ENCODE data around the gene RPL10. TPM values are rescaled to one million over a fixed set of nuclear protein-coding genes. Genes with fewer than 3 reads are reported as not detected.

Gene RPL10
- total and polyA plus RNA-seq, 9 of the 15 experiments (the other 6 are each of a cell fraction or from before 2014, with no cell fraction given) = 3,774 to 7,600 (median 5,014) TPM

- Histone ChIP-seq H3K4me1 (replicated peaks in 1 of 2; ENCODE audit: control insufficient read depth in 2 of 2, insufficient read depth in 2 of 2, low read length in 2 of 2) (peaks cover 7 to 36% of the 10 kb centered on the region in 2 experiments; a peak in 4 of 5 replicates), H3K27ac (ENCODE audit: extremely low read depth, low read depth, low read length) (no peak overlapping the region), H3K36me3 (ENCODE audit: control insufficient read depth, insufficient read depth, low read length) (peaks cover 59% of the 10 kb centered on the region; the same call in 2 of the 3 replicates), H3K9ac (ENCODE audit: insufficient read depth in 1 of 2, low read depth in 2 of 2, low read length in 2 of 2) (no peak overlapping the region; a peak in 1 of 4 replicates), H3K4me3 (no peak overlapping the region), H3K9me1 (ENCODE audit: control insufficient read depth, insufficient read depth, low read length) (no peaks in the 10 kb centered on the region), H3K4me2 (ENCODE audit: insufficient read depth, low read length) (no peak overlapping the region), H3K27me3 (ENCODE audit: control insufficient read depth in 2 of 2, insufficient read depth in 2 of 2, low read length in 2 of 2) (no peaks in the 10 kb centered on the region), H3K9me3 (replicated peaks; ENCODE audit: control insufficient read depth, insufficient read depth, low read depth, low read length) (no peaks in the 10 kb centered on the region), H4K20me1 (replicated peaks; ENCODE audit: control insufficient read depth, insufficient read depth, low read length) (no peaks in the 10 kb centered on the region), H2AFZ (ENCODE audit: low read depth, low read length) (no peak overlapping the region), H3K79me2 (ENCODE audit: control insufficient read depth, insufficient read depth, low read length) (peaks cover 18% of the 10 kb centered on the region)
- in situ Hi-C loops (cut with MboI) = no loop called here
- WGBS (ENCODE audit: insufficient coverage, low coverage, missing lambda C conversion rate) = 100% methylated on average over 5 of the region's 14 CpGs
- CTCF ChIA-PET (ENCODE audit: low intra/inter-chr PET ratio) = no interaction called here
- DNase-seq (ENCODE audit: extremely low read depth in 1 of 4, low spot score in 3 of 4) = no peak
- TF ChIP-seq POLR2G (IDR thresholded peaks at IDR 0.05; ENCODE audit: low read depth, low read length) (no peak), ZNF408 (CRISPR knock-in tag; IDR thresholded peaks at IDR 0.05; ENCODE audit: low read depth) (no peak), FOXP1 (CRISPR knock-in tag; IDR thresholded peaks at IDR 0.05) (no peak), U2AF1 (optimal IDR thresholded peaks at IDR 0.05; ENCODE audit: low read depth, low read length) (no peak), HMG20A (CRISPR knock-in tag; conservative IDR thresholded peaks at IDR 0.05) (no peak), CHD1 (IDR thresholded peaks at IDR 0.05; ENCODE audit: low read length) (no peak), ARID2 (IDR thresholded peaks at IDR 0.05) (no peak), ZNF324 (CRISPR knock-in tag; IDR thresholded peaks at IDR 0.05) (no peak), PPARD (CRISPR knock-in tag; IDR thresholded peaks at IDR 0.05) (no peak)
- TF ChIP-seq, protein P1, sequence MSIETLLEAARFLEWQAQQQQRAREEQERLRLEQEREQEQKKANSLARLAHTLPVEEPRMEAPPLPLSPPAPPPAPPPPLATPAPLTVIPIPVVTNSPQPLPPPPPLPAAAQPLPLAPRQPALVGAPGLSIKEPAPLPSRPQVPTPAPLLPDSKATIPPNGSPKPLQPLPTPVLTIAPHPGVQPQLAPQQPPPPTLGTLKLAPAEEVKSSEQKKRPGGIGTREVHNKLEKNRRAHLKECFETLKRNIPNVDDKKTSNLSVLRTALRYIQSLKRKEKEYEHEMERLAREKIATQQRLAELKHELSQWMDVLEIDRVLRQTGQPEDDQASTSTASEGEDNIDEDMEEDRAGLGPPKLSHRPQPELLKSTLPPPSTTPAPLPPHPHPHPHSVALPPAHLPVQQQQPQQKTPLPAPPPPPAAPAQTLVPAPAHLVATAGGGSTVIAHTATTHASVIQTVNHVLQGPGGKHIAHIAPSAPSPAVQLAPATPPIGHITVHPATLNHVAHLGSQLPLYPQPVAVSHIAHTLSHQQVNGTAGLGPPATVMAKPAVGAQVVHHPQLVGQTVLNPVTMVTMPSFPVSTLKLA (conservative IDR thresholded peaks at IDR 0.05) = no peak
- TF ChIP-seq, protein P2, sequence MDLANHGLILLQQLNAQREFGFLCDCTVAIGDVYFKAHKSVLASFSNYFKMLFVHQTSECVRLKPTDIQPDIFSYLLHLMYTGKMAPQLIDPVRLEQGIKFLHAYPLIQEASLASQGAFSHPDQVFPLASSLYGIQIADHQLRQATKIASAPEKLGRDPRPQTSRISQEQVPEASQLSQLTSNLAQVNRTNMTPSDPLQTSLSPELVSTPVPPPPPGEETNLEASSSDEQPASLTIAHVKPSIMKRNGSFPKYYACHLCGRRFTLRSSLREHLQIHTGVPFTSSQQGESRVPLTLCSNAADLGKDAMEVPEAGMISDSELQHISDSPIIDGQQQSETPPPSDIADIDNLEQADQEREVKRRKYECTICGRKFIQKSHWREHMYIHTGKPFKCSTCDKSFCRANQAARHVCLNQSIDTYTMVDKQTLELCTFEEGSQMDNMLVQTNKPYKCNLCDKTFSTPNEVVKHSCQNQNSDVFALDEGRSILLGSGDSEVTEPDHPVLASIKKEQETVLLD (IDR thresholded peaks at IDR 0.05) = no peak
- TF ChIP-seq, protein P3, sequence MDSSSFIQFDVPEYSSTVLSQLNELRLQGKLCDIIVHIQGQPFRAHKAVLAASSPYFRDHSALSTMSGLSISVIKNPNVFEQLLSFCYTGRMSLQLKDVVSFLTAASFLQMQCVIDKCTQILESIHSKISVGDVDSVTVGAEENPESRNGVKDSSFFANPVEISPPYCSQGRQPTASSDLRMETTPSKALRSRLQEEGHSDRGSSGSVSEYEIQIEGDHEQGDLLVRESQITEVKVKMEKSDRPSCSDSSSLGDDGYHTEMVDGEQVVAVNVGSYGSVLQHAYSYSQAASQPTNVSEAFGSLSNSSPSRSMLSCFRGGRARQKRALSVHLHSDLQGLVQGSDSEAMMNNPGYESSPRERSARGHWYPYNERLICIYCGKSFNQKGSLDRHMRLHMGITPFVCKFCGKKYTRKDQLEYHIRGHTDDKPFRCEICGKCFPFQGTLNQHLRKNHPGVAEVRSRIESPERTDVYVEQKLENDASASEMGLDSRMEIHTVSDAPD (CRISPR knock-in tag; IDR thresholded peaks at IDR 0.05) = no peak
- TF ChIP-seq, protein P4, sequence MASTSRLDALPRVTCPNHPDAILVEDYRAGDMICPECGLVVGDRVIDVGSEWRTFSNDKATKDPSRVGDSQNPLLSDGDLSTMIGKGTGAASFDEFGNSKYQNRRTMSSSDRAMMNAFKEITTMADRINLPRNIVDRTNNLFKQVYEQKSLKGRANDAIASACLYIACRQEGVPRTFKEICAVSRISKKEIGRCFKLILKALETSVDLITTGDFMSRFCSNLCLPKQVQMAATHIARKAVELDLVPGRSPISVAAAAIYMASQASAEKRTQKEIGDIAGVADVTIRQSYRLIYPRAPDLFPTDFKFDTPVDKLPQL (IDR thresholded peaks at IDR 0.05; ENCODE audit: extremely low read depth, insufficient read length) = no peak
- no peak for FAIRE-seq
- BruUV-seq (replicated peaks) = no TSS peak
- ATAC-seq = no peak
- POLR2A ChIA-PET = interaction anchor here (0.6 to 0.9 kb wide), 3 partner anchors 9 to 51 kb away, joined by 3 read pairs; partner anchors contain the start of gene PLXNA3
- intact Hi-C loops (cut with micrococcal nuclease) = no loop called here
Observed at GRCh38 chrX:154448484-154448883, 50.3 kb downstream of the RPL10 start.

Data from K562 (cell line).